ENCODE measurements around the gene RAVER1.
"Not testable (repeated sequence)": the region's sequence is repeated elsewhere in the genome, so short reads cannot be mapped to it uniquely, and the experiment has no call there.

Gene RAVER1

GRCh38 chr19:10291554-10292205, 41.6 kb downstream of the RAVER1 start:
- DNase-seq (ENCODE audit: low read depth in 1 of 2, low spot score in 1 of 2): no peak

- no peak for DNase-seq (ENCODE audit: low read depth in 1 of 2, low spot score in 1 of 2)
These were observed 42.3 kb downstream of the RAVER1 start for GRCh38 chr19:10290876-10291553.

- DNase-seq (ENCODE audit: low read depth in 1 of 2, low spot score in 1 of 2): no peak
These were observed 42.9 kb downstream of the RAVER1 start for GRCh38 chr19:10290357-10290875.

- DNase-seq (ENCODE audit: low read depth in 1 of 2, low spot score in 1 of 2): peak in 1 of 2 donors; percentile 20
These were observed 43.4 kb downstream of the RAVER1 start, which contains the start of gene ICAM5 for GRCh38 chr19:10289836-10290356. TSS of gene ICAM5 (plus strand) at chr19:10289952. CDS start at chr19:10290044, 92 bp downstream.

GRCh38 chr19:10289167-10289835, 44.0 kb downstream of the RAVER1 start:
- DNase-seq (ENCODE audit: low read depth in 1 of 2, low spot score in 1 of 2): peak; percentile 35 to 52

GRCh38 chr19:10288662-10289166, 44.6 kb downstream of the RAVER1 start:
- no peak for DNase-seq (ENCODE audit: low read depth in 1 of 2, low spot score in 1 of 2)

- DNase-seq (ENCODE audit: low read depth in 1 of 2, low spot score in 1 of 2): no peak
These were observed 46.3 kb downstream of the RAVER1 start, which contains the start of gene ICAM4 for GRCh38 chr19:10286803-10287737. TSS of gene ICAM4 (plus strand) at chr19:10286955. CDS start at chr19:10287013, 58 bp downstream.

GRCh38 chr19:10285393-10285792, 47.9 kb downstream of the RAVER1 start:
- DNase-seq (ENCODE audit: low read depth in 1 of 2, low spot score in 1 of 2): no peak

GRCh38 chr19:10284960-10285278, 48.4 kb downstream of the RAVER1 start:
- DNase-seq (ENCODE audit: low read depth in 1 of 2, low spot score in 1 of 2): no peak

GRCh38 chr19:10284065-10284959, 49.0 kb downstream of the RAVER1 start:
- no peak for DNase-seq (ENCODE audit: low read depth in 1 of 2, low spot score in 1 of 2)

GRCh38 chr19:10283301-10284064, 49.8 kb downstream of the RAVER1 start:
- DNase-seq (ENCODE audit: low read depth in 1 of 2, low spot score in 1 of 2): no peak

GRCh38 chr19:10282043-10282442, 51.3 kb downstream of the RAVER1 start:
- DNase-seq (ENCODE audit: low read depth in 1 of 2, low spot score in 1 of 2): not testable (repeated sequence)

GRCh38 chr19:10279737-10280442, 53.4 kb downstream of the RAVER1 start:
- no peak for DNase-seq (ENCODE audit: low read depth in 1 of 2, low spot score in 1 of 2)

- DNase-seq (ENCODE audit: low read depth in 1 of 2, low spot score in 1 of 2): no peak
These were observed 54.4 kb downstream of the RAVER1 start for GRCh38 chr19:10278935-10279334.

GRCh38 chr19:10277795-10278589, 55.3 kb downstream of the RAVER1 start:
- no peak for DNase-seq (ENCODE audit: low read depth in 1 of 2, low spot score in 1 of 2)

- no peak for DNase-seq (ENCODE audit: low read depth in 1 of 2, low spot score in 1 of 2)
These were observed 58.7 kb downstream of the RAVER1 start for GRCh38 chr19:10274589-10274988.

GRCh38 chr19:10271543-10272086, 61.7 kb downstream of the RAVER1 start:
- DNase-seq (ENCODE audit: low read depth in 1 of 2, low spot score in 1 of 2): peak in 1 of 2 donors; percentile 20
